NCI-H146 treated with DMSO at 0.1 percent for 48 hours (cell line): ENCODE results near the gene E2F1.
"Not testable (repeated sequence)": the region's sequence is repeated elsewhere in the genome, so short reads cannot be mapped to it uniquely, and the experiment has no call there.

ENCODE experiments used
- DNase-seq: peaks from one replicate; lab custom pipeline; 2025; ENCODE audit not compliant: unreplicated experiment; lab: John Stamatoyannopoulos, UW

The E2F1 gene

DNA sequence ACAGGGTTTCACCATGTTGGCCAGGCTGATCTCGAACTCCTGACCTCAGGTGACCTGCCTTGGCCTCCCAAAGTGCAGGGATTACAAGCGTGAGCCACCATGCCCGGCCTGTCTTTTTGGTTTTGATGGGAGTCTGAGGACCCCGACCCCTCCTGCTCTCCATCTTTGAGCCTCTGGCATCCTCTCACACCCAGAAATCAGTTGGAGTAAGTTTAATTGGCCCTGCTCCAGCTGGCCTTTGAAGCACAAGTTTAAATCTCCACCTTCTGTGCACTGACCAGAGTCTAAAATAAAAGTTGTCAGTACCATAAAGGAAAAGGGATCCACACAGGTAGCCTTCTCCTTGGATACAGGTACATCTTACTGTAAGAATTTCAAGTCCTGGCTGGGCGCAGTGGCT lies 40.0 kb downstream of the E2F1 start:
- DNase-seq, result no peak

DNA sequence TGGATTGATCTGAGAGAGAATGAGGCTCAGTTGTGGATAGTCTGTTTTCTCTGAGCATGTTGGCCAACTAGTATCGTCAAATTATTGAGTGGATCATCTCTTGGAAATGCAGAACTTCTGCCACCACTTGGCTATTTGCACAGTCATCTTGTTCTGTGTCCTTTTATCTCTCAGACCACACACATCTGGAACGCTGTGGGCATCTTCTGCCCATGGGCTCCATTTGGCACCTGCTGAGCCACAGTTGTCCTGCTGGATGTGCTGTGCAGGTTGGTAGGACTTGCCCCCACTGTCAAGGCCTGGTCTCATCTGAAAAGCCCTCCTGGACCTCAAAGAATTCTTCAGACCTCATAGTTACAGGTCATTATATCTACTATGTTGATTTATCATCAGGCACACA lies 40.8 kb downstream of the E2F1 start:
- no peak for DNase-seq

DNA sequence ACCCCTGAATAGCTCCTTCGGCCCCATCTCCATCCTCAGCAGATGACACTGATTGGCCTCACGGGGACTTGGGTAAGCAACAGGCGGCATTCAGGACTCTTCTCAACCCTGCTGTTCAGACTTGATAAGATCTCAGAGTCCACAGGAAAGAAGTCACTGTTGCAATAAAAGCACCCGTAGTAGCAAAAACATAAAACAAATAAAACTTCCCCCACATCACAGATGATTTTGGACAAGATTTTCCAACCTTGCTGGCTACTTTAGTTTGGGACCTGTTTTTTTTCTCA lies 41.2 kb downstream of the E2F1 start:
- DNase-seq, result no peak

DNA sequence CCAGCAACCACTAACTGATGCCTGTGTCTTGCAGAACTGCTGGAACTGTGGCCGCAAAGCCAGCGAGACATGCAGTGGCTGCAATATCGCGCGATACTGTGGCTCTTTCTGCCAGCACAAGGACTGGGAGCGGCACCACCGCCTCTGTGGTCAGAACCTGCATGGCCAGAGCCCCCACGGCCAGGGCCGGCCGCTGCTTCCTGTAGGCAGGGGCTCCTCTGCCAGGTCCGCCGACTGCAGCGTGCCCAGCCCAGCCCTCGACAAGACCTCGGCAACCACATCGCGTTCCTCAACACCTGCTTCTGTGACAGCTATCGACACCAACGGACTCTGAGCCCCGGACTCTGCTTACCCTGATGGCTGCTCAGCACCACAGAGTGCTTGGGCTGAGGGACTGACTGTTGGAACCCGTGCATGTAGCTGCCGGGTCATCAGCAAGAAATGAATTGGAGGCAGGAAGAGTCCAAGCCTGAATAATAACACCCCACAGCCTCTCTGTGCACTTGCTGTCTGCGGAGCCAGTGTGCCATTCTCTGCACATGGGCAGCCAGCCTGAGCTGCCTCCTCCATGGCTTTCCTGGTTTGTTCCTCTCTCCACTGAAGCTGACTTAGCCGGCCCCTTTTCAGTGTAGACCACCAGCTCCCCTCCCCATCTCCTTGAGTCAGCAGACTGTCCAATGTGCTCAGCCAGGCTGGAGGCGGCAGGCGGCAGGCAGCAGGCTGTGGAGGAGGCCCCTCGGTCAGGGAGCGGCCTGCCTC lies 41.7 kb downstream of the E2F1 start:
- DNase-seq, result no peak

GRCh38 chr20:33640287-33640686 lies 45.9 kb downstream of the E2F1 start:
- DNase-seq, result no peak

DNA sequence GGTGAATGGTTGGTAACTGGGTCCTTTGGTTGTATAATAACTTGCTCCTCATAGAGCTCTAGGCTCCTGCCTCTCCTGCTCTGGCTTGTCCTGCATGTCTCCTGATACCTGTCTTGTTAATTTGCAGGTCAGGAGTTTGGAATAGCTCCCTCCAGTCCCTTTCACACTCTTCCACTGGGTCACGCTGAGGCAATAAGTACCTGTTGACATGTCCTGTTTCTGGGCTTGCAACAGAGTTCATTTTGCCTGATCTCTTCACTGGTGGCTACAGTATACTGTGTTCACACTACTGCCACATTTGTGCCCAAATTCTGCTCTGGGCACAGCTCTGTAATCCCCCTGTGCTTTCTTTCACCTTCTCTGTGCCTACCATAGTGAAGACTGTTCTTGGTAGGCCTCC lies 49.4 kb downstream of the E2F1 start:
- DNase-seq, result no peak

- no peak for DNase-seq
These were observed 50.8 kb downstream of the E2F1 start for GRCh38 chr20:33635341-33635740.

DNA sequence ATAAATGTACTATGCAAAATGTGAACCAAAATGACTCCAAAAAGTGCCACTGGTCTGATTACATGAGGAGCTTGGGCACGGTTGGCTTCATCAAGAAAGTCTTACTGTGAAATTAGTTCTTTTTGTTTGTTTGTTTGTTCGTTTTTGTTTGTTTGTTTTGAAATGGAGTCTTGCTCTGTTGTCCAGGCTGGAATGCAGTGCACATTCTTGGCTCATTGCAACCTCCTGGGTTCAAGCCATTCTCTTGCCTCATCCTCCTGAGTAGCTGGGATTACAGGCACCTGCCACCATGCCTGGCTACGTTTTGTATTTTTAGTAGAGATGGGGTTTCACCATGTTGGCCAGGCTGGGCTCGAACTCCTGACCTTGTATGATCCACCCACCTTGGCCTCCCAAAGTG lies 54.3 kb downstream of the E2F1 start:
- not testable (repeated sequence) for DNase-seq

GRCh38 chr20:33630507-33630906 lies 55.7 kb downstream of the E2F1 start:
- no peak for DNase-seq

GRCh38 chr20:33629979-33630378 lies 56.2 kb downstream of the E2F1 start:
- DNase-seq, result no peak

DNA sequence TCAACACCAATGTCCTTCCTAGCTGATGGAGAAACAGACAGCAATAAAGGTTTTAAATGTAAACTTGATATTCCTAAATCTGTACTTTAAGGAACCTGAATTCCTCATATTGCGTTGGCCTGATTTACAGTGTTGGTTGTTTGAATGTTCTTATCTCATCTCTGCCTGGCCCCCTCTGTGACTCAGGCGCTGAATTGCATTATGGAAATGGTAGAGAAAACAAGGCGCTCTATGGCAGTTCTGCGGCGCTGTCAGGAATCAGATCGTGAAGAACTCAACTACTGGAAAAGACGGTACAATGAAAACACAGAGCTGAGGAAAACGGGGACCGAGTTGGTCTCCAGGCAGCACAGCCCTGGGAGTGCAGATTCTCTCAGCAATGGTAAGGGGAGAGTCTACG lies 56.7 kb downstream of the E2F1 start:
- DNase-seq, result no peak

- DNase-seq, result no peak
These were observed 58.5 kb downstream of the E2F1 start for GRCh38 chr20:33627577-33628216.

DNA sequence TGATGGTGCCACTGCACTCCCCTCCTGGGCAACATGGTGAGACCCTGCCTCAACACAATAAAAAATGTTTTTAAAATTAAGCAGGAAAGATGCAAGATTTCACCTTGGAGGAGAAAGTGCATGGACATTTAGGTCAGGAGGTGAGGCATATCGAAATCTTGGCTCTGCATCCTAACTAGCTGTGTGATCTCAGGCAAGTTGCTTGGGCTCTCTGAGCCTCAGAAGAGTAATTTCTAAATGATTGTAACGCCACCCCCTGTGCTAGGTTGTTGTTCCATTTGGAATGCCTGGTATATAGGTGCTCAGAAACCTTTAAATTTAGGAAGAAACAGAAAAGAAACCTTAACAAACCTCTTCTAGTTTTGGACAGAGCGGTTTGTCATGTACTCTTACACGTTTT lies 60.0 kb downstream of the E2F1 start:
- no peak for DNase-seq
